Measurements from ENCODE around the gene RPL26.
"Not testable (repeated sequence)": the region's sequence is repeated elsewhere in the genome, so short reads cannot be mapped to it uniquely, and the experiment has no call there.

The RPL26 gene

DNA sequence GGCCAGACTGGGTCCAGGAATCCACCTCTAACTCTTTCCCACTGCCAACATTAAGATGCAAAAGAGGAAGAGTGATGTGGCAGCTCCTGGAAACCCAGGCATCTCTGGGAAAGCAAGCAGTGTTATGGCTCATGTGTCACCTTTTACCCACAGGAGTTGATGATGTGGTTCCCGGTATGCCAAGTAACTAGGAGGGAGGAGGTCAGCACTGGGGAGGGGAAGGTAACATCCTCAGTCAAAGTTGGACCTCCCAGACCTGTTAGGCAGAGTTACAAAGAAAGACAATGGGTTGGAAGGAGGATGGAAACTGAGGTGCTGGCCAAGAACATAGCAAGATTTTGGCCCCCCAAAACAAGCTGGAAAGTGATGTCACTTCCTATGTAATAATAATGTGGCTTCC lies 17.9 kb downstream of the RPL26 start:
- DNase-seq (ENCODE audit: low read depth): no peak

DNA sequence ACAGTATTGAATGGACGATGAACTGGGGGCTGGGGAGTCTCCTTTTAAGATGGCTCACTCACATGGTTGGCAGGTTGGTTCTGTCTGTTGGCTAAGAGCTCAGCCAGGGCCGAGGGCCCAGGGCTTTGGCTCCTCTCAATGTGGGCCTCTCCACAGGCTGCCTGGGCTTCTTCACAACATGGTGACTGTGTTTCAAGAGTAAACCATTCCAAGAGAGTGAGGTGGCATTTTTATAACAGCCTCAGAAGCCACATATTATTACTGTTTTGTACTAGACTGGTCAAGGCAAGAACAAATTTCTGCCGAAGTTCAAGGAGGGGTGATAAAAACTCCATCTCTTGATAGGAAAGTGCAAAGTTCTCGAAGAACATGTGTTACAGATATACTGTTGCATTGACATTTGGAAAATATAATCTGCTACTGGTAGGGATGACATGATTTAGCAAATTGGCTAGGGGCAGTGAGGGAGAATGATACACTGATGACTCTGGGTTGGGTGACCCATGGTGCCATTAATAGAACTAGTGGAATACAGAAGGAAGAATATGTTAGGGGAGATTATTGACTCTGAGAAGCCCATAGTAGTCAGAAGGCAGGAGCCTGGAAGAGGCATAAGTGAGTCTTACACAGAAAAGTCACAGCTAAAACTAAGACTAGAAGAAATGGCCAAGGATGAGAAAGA lies 20.2 kb downstream of the RPL26 start:
- no peak for DNase-seq (ENCODE audit: low read depth)

DNA sequence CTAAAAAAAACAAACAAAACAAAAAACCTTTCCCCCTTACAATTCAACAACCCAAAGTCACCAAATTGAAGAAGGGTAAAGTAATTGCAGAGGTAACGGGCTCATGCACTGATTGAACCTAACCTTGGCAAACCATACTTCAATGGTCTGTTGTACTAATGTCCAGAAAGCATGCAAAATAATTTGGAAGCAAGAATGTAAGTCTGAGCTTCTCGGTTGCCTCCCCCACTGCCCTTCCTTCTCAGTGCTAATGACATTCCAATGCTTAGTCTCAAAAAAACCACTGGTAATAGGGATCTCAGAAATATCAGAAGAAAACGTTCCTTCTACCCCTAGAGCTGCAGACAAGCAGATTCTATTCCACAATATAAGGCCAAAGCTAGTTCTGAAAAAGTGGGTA lies 22.2 kb downstream of the RPL26 start:
- no peak for DNase-seq (ENCODE audit: low read depth)

DNA sequence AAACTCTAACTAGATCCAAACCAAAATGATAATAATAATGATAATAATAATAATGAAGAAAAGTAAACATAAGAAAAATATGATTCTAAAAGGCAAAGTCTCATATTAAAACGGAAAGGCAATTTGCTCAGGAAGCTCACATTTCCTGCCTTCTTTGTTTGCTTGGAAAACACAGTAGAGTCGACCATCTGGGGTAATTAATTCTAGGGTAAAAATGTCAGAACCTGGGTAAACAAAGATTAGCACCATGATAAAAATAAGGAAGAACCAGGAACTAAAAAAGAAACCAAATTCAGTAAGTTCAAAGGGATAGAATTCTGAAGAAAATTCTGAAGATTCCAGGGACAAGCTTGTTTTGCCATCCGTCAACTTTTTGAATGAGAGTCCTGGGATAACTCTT lies 22.7 kb downstream of the RPL26 start:
- DNase-seq (ENCODE audit: low read depth): no peak

DNA sequence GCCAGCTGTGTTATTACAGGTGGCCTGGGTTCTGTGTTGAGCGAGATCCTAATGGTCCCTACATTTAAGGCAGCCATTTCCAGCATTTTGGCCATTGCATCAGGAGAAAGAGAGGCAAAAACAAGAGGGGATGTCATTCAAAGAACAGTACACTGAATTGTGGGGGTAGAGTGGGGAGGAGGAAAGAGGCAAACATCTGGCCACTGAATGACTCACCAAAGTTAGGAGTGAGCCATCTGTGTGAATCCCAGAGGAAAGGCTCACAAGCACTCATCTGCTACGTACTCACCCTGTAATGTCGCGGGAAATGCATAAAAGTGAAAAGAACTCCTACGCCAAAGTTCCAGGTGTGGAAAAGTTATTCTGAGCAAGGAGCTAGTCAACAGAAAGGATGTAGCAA lies 23.2 kb downstream of the RPL26 start:
- no peak for DNase-seq (ENCODE audit: low read depth)

DNA sequence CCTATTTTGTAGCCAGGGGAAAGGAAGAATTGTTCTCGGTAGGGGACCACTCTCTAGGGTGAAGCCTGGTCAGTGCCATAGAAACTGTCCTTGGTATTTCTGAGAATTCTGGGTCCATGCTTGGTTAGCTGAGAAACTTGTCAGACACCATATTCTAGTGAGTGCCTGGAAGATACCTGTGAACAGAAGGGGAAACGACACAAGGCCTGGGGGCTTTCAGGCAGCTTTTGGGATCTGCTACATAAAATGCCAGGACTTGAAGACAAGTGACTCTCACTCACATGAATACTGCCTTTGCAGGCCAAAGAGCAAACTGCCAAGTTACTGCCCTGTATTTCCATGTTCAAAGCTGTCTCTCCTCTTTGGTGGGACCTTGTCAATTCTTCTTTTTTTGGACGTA lies 25.1 kb downstream of the RPL26 start:
- DNase-seq (ENCODE audit: low read depth): no peak

DNA sequence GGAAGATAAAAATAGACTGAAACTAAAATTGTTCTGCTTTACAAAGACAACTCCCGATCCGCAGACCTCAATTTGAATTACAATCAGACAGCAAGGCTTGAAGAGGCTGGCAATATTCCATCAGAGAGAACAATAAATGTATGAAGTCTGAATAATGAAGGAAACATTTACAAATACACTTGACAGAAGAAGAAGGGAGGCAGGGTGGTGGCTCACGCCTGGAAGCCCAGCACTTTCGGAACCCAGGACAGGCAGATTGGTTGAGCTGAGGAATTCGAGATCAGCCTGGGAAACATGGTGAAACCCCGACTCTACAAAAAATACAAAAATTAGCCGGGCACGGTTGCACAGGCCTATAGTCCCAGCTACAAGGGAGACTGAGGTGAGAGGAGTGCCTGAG lies 28.8 kb downstream of the RPL26 start:
- no peak for DNase-seq (ENCODE audit: low read depth)

DNA sequence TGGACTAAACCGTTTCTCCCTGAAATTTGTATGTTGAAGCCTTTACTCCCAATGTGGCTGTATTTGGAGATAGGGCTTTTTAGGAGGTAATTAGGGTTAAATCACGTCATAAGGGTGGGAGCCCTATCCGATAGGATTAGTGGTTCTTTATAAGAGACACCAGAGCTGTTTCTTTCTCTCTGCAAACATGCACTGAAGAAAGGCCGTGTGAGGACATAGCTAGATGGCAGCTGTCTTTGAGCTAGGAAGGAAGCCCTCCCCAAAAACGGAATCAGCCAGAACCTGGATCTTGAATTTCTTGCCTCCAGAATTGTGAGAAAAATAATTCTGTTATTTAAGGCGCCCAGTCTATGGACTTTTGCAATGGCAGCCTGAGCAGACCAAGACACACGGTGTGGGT lies 29.3 kb downstream of the RPL26 start:
- DNase-seq (ENCODE audit: low read depth): no peak

DNA sequence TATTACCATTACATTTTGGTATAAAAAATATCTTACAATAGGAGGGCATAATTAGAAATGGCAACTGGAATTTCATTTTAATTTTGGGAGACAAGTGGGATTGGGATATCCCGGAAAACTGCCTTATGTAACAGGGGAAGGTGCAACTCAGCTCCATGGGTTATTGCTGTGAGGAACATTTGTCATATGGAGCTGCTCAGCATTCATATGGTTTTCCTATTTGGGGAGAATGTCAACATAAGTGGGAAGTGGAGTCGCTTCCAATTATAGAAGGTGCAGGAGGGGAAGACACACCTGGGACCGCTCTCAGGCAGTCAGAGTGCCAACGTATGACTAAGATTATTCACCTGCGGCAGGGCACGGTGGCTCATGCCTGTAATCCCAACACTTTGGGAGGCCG lies 32.7 kb downstream of the RPL26 start:
- no peak for DNase-seq (ENCODE audit: low read depth)

DNA sequence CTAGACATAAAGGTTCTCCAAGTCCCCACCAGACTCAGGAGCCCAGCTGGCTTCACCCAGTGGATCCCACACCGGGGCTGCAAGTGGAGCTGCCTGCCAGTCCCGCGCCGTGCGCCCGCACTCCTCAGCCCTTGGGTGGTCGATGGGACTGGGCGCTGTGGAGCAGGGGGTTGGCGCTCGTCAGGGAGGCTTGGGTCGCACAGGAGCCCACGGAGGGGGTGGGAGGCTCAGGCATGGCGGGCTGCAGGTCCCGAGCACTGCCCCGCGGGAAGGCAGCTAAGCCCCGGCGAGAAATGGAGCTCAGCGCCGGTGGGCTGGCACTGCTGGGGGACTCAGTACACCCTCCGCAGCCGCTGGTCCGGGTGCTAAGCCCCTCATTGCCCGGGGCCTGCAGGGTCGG lies 36.0 kb downstream of the RPL26 start:
- not testable (repeated sequence) for DNase-seq (ENCODE audit: low read depth)

DNA sequence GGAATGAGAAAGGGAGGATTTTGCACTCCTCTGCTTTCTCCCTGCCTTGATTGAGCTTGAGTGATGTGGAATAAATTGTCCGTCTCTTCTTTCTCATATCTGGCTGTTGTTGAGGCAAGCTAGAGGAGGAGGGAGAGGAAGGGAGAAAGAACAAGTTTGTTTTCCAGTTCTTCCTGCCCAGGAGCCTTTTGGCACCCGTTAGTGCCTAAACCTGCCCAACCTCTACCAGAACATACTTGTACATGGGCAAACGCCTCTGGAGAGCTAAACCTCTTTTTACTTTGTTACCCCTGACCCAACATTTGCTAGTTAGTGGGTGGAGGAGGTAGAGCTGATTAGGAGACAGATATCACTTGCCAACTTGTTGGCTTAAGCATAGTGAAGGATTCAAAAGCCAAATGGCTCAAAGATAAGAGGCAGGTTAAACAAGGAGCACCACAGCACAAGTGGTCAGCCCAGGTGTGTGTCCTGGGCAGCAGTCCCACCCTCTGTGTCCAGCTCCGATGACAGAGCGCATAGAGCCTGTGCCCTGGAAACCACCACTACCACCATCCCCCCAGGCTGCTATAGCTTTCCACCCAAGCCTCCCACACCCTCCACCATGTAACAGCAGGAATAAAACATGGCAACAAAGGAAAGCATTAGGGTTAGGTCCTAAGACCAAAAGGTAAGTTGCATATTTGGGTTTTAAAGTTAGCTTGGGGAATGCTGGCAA lies 36.9 kb downstream of the RPL26 start:
- no peak for DNase-seq (ENCODE audit: low read depth)

DNA sequence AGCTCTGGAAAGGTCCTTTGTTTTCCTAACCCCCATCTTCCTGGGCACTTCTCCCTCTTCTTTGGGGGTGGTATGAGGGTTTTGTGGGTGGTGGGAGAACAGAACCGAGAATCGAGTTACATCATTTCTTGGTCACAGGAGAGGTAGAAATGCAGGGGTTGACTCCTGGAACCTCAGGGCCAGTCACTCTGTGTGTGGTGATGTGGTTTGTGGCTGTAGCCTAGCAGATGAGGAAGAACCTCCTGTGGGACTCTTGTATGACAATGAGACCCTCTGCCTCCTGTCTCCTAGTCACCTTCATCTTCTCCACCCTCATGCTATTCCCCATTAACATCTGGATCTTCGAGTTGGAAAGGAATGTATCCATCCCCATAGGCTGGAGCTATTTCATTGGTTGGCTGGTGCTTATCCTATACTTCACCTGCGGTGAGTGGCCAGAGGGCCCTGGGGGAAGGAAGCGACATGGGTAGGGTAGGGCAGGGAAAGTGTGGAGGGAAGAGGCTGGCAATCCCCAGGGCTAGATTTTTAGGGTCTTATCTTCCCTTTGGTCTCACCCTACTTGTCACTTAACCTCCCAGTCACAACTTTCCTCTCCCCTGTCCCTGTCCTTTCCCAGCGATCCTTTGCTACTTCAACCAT lies 37.8 kb downstream of the RPL26 start:
- DNase-seq (ENCODE audit: low read depth): no peak

DNA sequence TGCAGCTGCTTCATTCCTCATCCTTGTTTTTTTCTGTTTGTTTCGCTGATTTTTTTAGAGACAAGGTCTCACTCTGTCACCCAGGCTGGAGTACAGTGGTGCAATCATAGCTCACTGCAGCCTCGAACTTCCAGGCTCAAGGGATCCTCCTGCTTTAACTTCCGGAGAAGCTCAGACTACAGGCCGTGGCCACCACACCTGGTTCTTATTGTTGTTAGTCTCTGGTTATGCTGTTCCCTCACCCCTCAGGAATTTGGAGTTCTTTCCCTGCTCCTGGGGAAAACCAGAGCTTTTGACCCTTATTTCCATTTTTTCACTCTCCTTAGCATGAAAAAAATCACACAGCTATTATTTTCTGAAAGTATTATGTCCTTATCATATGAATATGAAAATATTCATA lies 41.5 kb downstream of the RPL26 start:
- DNase-seq (ENCODE audit: low read depth): no peak

DNA sequence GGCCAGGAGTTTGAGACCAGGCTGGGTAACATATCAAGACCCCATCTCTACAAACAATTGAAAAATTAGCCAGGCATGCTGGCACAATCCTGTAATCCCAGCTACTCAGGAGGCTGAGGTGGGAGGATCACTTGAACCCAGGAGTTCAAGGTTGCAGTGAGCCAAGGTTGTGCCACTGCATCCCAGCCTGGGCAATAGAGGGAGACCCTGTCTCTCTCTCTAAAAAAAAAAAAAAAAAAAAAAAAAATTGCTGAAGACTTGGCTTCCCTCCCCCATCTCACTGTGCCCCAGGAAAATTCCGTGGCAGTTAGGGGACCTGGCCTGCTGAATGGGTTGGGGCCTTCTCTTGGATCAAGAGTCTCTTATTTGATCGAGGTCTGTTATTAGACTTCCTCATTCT lies 43.5 kb downstream of the RPL26 start, which contains the start of gene ODF4:
Gene ODF4, plus strand, starts transcription at position 301 of the 400 bp plus-strand sequence. CDS start 212 bp downstream, outside the sequence.
- DNase-seq (ENCODE audit: low read depth): no peak

DNA sequence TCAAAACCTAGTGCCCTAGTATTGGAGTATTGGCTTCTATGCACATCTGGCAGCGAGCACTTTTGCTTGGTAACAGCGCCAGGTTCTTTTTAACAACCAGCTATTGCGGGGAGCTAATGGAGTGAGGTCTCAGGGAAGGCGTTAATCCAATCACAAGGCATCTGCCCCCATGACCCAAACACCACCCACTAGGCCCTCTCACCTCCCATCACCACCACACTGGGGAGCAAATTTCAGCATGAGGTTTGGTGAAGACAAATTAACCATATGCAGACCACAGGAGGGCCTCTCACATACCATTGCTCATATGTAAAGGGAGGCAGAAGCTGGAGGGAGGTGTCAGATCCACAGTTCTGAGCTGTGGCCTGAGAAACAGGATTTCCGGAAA lies 44.2 kb downstream of the RPL26 start:
- DNase-seq (ENCODE audit: low read depth): no peak

DNA sequence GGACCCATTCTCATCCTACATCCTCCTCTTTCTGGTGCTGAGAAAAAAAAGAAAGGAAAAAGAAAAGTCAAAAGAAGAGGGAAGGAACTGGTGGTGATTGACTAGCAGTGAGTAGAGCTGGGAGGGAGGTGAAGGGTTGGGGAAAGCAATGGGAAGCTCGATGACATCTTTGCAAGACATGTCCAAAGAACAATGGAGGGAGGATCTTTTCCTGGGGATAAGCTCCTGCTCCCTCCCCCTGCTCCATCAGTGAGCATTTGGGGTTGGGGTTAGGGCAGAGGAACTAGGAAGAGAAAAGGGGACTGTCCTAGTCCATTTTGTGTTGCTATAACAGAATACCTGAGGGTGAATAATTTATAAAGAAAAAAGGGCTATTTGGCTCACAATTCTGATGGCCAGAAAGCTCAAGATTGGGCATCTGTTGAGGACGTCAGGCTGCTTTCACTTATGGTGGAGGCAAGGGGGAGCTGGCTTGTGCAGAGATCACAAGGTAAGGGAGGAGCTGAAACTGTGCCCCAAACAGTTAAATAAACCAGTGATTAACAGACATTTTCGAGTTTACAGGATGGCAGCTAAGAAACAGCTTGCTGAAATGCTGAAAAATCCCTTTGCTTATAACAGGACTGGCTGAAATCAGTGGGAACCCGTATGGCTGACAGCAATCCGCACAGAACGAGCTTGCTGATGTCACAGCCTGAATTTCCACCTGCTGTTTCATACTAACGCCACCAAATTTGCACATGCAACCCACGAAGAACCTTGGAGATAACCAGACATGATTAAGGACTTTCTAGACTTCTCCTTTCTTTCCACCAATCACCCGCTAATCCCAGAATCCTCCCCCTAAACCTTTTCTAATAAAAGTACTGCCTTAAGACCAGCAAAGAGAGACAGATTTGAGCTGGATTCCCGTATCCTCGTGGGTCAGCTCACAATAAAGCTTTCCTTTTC lies 44.9 kb downstream of the RPL26 start:
- no peak for DNase-seq (ENCODE audit: low read depth)

DNA sequence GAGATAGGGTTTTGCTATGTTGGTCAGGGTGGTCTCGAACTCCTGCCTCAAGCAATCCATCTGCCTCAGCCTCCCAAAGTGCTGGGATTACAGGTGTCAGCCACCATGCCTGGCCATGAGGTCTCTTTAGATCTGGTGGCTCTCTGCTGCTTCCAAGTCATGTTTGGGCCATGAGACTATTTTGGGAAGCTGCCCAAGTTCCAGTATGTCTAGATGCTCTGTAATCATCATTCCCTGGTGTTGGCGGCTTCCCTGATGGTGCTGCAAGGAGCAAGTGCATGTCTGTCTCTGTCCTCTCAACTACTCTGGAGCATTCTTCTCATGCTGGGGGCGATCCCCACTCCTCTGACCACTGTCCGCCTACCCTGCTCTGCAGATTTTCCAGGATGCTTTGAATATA lies 49.7 kb downstream of the RPL26 start:
- DNase-seq (ENCODE audit: low read depth): no peak

DNA sequence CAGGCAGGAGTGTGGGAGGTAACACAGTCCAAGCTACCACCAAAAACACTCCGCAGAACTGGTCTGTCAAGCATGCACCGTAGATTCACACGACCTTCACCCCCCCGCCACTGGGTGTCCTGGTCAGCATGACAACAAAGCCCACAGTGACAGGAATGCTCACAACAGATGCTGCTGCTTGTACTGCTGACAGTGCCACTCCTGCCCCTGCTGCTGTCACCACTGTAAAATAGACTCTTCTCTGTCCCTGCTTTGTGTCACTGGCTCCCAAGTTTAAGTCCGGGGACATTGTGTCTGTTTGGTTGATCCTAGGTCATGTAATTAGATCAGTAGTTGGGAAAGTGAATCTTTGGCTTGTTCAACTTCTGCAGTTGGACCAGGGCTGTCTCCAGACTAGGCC lies 50.3 kb downstream of the RPL26 start:
- DNase-seq (ENCODE audit: low read depth): no peak

DNA sequence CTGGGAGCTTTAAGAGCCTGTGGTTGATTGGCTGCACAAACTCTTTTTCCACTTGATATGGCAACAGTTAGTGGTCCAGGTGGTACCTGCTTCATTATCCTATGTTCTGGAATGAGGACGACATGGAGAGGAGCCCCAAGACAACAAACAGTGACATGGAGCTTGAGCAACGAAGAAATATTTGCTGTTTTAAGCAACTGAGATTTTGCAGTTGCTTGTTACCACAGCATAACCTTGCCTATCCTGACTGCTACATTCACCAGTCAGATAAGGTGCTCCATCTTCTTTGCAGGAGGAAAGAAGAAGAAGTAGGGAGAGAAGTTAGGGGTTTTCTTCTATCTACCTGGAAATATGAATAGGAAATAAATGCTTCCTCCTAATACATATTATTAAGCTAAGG lies 50.9 kb downstream of the RPL26 start:
- DNase-seq (ENCODE audit: low read depth): no peak

Measured in T follicular helper cell (primary cell).